Measurements from ENCODE around the gene DTWD2. TPM values are rescaled to one million over a fixed set of nuclear protein-coding genes. Genes with fewer than 3 reads are reported as not detected.
"Not testable (repeated sequence)": the region's sequence is repeated elsewhere in the genome, so short reads cannot be mapped to it uniquely, and the experiment has no call there.

The DTWD2 gene
- total RNA-seq, 1 donor from 2014 or later = 8.8 TPM

GRCh38 chr5:118965890-118966289 is 22.5 kb downstream of the DTWD2 start:
- H3K4me3 ChIP-seq (ENCODE audit: low read depth, low read length) = no peak overlapping the region
- TF ChIP-seq CTCF (conservative IDR thresholded peaks at IDR 0.05; ENCODE audit: low read depth, low read length) = no peak
- DNase-seq (ENCODE audit: low read depth) = no peak

GRCh38 chr5:118964970-118965369 is 23.4 kb downstream of the DTWD2 start:
- H3K4me3 ChIP-seq (ENCODE audit: low read depth, low read length); DNase-seq (ENCODE audit: low read depth): not testable (repeated sequence)

- not testable (repeated sequence) for H3K4me3 ChIP-seq (ENCODE audit: low read depth, low read length)
Observed at GRCh38 chr5:118964388-118964787, 24.0 kb downstream of the DTWD2 start.

GRCh38 chr5:118963169-118963568 is 25.2 kb downstream of the DTWD2 start:
- no peak overlapping the region for H3K4me3 ChIP-seq (ENCODE audit: low read depth, low read length)
- no peak for DNase-seq (ENCODE audit: low read depth)
- TF ChIP-seq CTCF (conservative IDR thresholded peaks at IDR 0.05; ENCODE audit: low read depth, low read length) = no peak

More at GRCh38 chr5:118964388-118964787, 24.0 kb downstream of the DTWD2 start:
- DNase-seq (ENCODE audit: low read depth) = not testable (repeated sequence)

GRCh38 chr5:118960557-118960956 is 27.8 kb downstream of the DTWD2 start:
- no peak overlapping the region for H3K4me3 ChIP-seq (ENCODE audit: low read depth, low read length)
- no peak for TF ChIP-seq CTCF (conservative IDR thresholded peaks at IDR 0.05; ENCODE audit: low read depth, low read length)
- DNase-seq (ENCODE audit: low read depth) = no peak

GRCh38 chr5:118956727-118957126 is 31.6 kb downstream of the DTWD2 start:
- H3K4me3 ChIP-seq (ENCODE audit: low read depth, low read length) = no peak overlapping the region
- DNase-seq (ENCODE audit: low read depth) = no peak
- no peak for TF ChIP-seq CTCF (conservative IDR thresholded peaks at IDR 0.05; ENCODE audit: low read depth, low read length)

- DNase-seq (ENCODE audit: low read depth) = no peak
- no peak overlapping the region for H3K4me3 ChIP-seq (ENCODE audit: low read depth, low read length)
- no peak for TF ChIP-seq CTCF (conservative IDR thresholded peaks at IDR 0.05; ENCODE audit: low read depth, low read length)
Observed at GRCh38 chr5:118953652-118954005, 34.7 kb downstream of the DTWD2 start.

GRCh38 chr5:118952992-118953651 is 35.2 kb downstream of the DTWD2 start:
- TF ChIP-seq CTCF (conservative IDR thresholded peaks at IDR 0.05; ENCODE audit: low read depth, low read length) = no peak
- no peak for DNase-seq (ENCODE audit: low read depth)

GRCh38 chr5:118952306-118952705 is 36.0 kb downstream of the DTWD2 start:
- not testable (repeated sequence) for DNase-seq (ENCODE audit: low read depth)

More at GRCh38 chr5:118952992-118953651, 35.2 kb downstream of the DTWD2 start:
- H3K4me3 ChIP-seq (ENCODE audit: low read depth, low read length) = no peak overlapping the region

GRCh38 chr5:118950354-118950753 is 38.0 kb downstream of the DTWD2 start:
- not testable (repeated sequence) for DNase-seq (ENCODE audit: low read depth); H3K4me3 ChIP-seq (ENCODE audit: low read depth, low read length)

More at GRCh38 chr5:118952306-118952705, 36.0 kb downstream of the DTWD2 start:
- H3K4me3 ChIP-seq (ENCODE audit: low read depth, low read length) = not testable (repeated sequence)

All from epithelial cell of proximal tubule (primary cell).